Measurements from ENCODE around the gene MYLK2. TPM values are rescaled to one million over a fixed set of nuclear protein-coding genes. Genes with fewer than 3 reads are reported as not detected.

Gene MYLK2
- total RNA-seq, 4 donors from 2014 or later, result 0.16 TPM; not detected in 3

DNA sequence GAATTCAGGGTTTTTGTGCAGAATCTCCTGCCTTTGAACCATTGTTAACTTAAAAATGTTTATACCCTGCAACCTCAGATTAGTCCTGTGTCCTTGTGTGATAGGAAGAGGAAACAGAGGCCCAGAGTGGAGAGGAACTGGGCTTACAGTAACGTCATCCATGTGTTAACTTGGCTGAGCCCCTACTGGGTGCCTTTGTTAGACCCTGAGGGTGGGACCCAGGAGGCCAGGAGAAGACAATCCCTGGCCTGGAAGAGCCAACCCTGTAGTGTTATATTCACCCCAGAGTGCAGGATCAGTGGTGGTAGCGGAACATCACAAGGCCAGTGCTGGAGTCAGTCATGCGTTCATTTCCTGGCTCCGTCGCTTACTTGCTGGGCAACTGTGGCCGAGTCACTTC is 10.6 kb downstream of the MYLK2 start:
- in situ Hi-C loops (cut with MboI; ENCODE audit: low pct_ligation_motif_present in 1 of 4, low pct_unique_long_range_greater_than_20kb in 1 of 4, low sequenced_read_pairs in 3 of 4) (no loop called here), intact Hi-C loops (cut with DNase I; ENCODE audit: low total_unique reads) (loop anchor here (2.0 to 10.0 kb wide), 2 partner anchors 69 to 205 kb away; no protein-coding TSS in a partner anchor)
- no peak overlapping the region for H3K27ac ChIP-seq
- no peak for DNase-seq
- H3K9me3 ChIP-seq, result no peaks in the 10 kb centered on the region
- H3K4me1 ChIP-seq, result no peaks in the 10 kb centered on the region
- no peaks in the 10 kb centered on the region for H3K27me3 ChIP-seq
- WGBS, 2 donors (ENCODE audit: low coverage in 1 of 2), result 80% methylated on average over 6 of the region's 6 CpGs; no CpG with 5 or more reads in 1 of the 2 donors
- H3K36me3 ChIP-seq, result no peaks in the 10 kb centered on the region
- H3K4me3 ChIP-seq, result no peak overlapping the region
- no peak for TF ChIP-seq POLR2A (IDR thresholded peaks at IDR 0.05)
- TF ChIP-seq EP300 (IDR thresholded peaks at IDR 0.05; ENCODE audit: low read depth), result no peak
- TF ChIP-seq POLR2AphosphoS5 (IDR thresholded peaks at IDR 0.05), result no peak
- TF ChIP-seq, protein P1, sequence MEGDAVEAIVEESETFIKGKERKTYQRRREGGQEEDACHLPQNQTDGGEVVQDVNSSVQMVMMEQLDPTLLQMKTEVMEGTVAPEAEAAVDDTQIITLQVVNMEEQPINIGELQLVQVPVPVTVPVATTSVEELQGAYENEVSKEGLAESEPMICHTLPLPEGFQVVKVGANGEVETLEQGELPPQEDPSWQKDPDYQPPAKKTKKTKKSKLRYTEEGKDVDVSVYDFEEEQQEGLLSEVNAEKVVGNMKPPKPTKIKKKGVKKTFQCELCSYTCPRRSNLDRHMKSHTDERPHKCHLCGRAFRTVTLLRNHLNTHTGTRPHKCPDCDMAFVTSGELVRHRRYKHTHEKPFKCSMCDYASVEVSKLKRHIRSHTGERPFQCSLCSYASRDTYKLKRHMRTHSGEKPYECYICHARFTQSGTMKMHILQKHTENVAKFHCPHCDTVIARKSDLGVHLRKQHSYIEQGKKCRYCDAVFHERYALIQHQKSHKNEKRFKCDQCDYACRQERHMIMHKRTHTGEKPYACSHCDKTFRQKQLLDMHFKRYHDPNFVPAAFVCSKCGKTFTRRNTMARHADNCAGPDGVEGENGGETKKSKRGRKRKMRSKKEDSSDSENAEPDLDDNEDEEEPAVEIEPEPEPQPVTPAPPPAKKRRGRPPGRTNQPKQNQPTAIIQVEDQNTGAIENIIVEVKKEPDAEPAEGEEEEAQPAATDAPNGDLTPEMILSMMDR (IDR thresholded peaks at IDR 0.05), result no peak

DNA sequence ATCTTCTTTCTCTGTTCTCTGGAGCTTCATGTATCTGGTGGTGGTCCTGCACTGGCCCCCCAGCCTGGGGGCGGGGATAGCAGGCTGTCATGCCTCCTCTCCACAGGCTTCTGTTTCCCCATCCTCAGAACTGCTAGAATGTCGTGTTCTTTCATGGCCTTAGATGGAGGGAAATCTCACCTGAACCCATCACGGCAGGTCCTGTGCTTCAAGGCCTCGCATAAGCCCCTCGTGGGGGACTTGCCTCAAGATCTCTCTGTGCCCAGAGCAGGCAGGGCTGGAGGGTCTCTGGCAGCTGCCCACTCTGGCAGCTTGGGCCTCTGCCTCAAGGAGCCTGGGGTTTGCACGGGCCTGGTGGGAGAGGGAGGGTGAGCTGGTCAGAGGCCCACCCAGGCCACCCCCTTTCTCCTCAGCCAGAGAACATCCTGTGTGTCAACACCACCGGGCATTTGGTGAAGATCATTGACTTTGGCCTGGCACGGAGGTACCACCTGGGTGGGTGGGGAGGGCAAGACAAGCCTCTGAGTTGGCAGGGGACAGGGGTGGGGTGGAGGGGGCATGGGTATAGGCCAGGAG is 11.3 kb downstream of the MYLK2 start:
- in situ Hi-C loops (cut with MboI; ENCODE audit: low pct_ligation_motif_present in 1 of 4, low pct_unique_long_range_greater_than_20kb in 1 of 4, low sequenced_read_pairs in 3 of 4) (no loop called here), intact Hi-C loops (cut with DNase I; ENCODE audit: low total_unique reads) (loop anchor here (2.0 kb wide), 1 partner anchor 68 kb away; no protein-coding TSS in a partner anchor)
- 87% methylated on average over 8 of the region's 8 CpGs; no CpG with 5 or more reads in 1 of the 2 donors for WGBS, 2 donors (ENCODE audit: low coverage in 1 of 2)
- H3K4me1 ChIP-seq, result no peaks in the 10 kb centered on the region
- no peak for DNase-seq
- no peak for TF ChIP-seq EP300 (IDR thresholded peaks at IDR 0.05; ENCODE audit: low read depth)
- no peak for TF ChIP-seq POLR2AphosphoS5 (IDR thresholded peaks at IDR 0.05)
- TF ChIP-seq, protein P1 (IDR thresholded peaks at IDR 0.05), result no peak
- TF ChIP-seq POLR2A (IDR thresholded peaks at IDR 0.05), result no peak
- no peaks in the 10 kb centered on the region for H3K9me3 ChIP-seq
- no peak overlapping the region for H3K27ac ChIP-seq
- H3K4me3 ChIP-seq, result no peak overlapping the region
- H3K27me3 ChIP-seq, result no peaks in the 10 kb centered on the region
- H3K36me3 ChIP-seq, result no peaks in the 10 kb centered on the region

- intact Hi-C loops (cut with DNase I; ENCODE audit: low total_unique reads), result loop anchor here (2.0 kb wide), 1 partner anchor 68 kb away; no protein-coding TSS in a partner anchor
- Histone ChIP-seq H3K27me3 (no peaks in the 10 kb centered on the region), H3K36me3 (no peaks in the 10 kb centered on the region), H3K27ac (no peak overlapping the region), H3K4me1 (peaks cover 0 to 7% (median 5%) of the 10 kb centered on the region in 4 donors), H3K4me3 (no peak overlapping the region), H3K9me3 (no peaks in the 10 kb centered on the region)
- TF ChIP-seq, protein P1 (IDR thresholded peaks at IDR 0.05), result no peak
- no peak for DNase-seq
- in situ Hi-C loops (cut with MboI; ENCODE audit: low pct_ligation_motif_present in 1 of 4, low pct_unique_long_range_greater_than_20kb in 1 of 4, low sequenced_read_pairs in 3 of 4), result no loop called here
- WGBS, 2 donors (ENCODE audit: low coverage in 1 of 2), result 86 to 100% methylated on average over 1 to 6 of the region's 6 CpGs
Measured at GRCh38 chr20:31831211-31831610, 12.1 kb downstream of the MYLK2 start.

DNA sequence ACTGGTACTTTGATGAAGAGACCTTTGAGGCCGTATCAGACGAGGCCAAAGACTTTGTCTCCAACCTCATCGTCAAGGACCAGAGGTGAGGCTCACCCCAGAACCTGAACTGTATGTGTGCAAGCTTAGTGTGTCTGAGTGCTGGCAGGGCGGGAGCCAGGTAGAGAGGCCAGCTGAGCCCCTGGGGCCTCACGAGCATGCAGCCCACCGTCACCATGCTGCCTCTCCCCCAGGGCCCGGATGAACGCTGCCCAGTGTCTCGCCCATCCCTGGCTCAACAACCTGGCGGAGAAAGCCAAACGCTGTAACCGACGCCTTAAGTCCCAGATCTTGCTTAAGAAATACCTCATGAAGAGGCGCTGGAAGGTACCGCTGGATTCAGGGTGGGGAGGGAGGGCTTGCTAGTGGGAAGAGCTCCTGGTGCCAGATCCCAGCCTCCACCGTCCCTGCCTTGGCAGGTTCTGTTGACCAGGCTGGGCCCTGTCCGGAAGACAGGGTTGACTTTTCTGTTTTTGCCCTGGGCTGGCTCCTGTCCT is 12.7 kb downstream of the MYLK2 start:
- no peaks in the 10 kb centered on the region for H3K36me3 ChIP-seq
- intact Hi-C loops (cut with DNase I; ENCODE audit: low total_unique reads) (loop anchor here (2.0 kb wide), 1 partner anchor 67 kb away; no protein-coding TSS in a partner anchor), in situ Hi-C loops (cut with MboI; ENCODE audit: low pct_ligation_motif_present in 1 of 4, low pct_unique_long_range_greater_than_20kb in 1 of 4, low sequenced_read_pairs in 3 of 4) (no loop called here)

More for the DNA sequence above, 12.7 kb downstream of the MYLK2 start:
- Histone ChIP-seq H3K9me3 (no peaks in the 10 kb centered on the region), H3K27me3 (no peaks in the 10 kb centered on the region), H3K27ac (no peak overlapping the region), H3K4me3 (no peak overlapping the region), H3K4me1 (peaks cover 0 to 13% (median 10%) of the 10 kb centered on the region in 4 donors)
- DNase-seq, result no peak
- 89% methylated on average over 14 of the region's 17 CpGs; no CpG with 5 or more reads in 1 of the 2 donors for WGBS, 2 donors (ENCODE audit: low coverage in 1 of 2)
- TF ChIP-seq, protein P1 (IDR thresholded peaks at IDR 0.05), result no peak
- TF ChIP-seq EP300 (IDR thresholded peaks at IDR 0.05; ENCODE audit: low read depth) (no peak), POLR2AphosphoS5 (IDR thresholded peaks at IDR 0.05) (no peak), POLR2A (IDR thresholded peaks at IDR 0.05) (no peak)
